ENCODE results near the gene CAPG. TPM values are rescaled to one million over a fixed set of nuclear protein-coding genes. Genes with fewer than 3 reads are reported as not detected.

Gene CAPG
- total RNA-seq, 1 donor from 2014 or later, result 3.5 TPM

- H3K27me3 ChIP-seq (ENCODE audit: low read depth), result peaks cover 7% of the 10 kb centered on the region
- no peak for DNase-seq
- H3K4me3 ChIP-seq, result no peak overlapping the region
- no peaks in the 10 kb centered on the region for H3K36me3 ChIP-seq
- peaks cover 21% of the 10 kb centered on the region for H3K9me3 ChIP-seq (replicated peaks)
- intact Hi-C loops (cut with micrococcal nuclease), result no loop called here
- no peak for TF ChIP-seq CTCF (IDR thresholded peaks at IDR 0.05; ENCODE audit: borderline replicate concordance)
- peak overlapping the region; percentile 23 for H3K27ac ChIP-seq (replicated peaks)
- H3K4me1 ChIP-seq, result peaks cover 7% of the 10 kb centered on the region
Measured at GRCh38 chr2:85405201-85406059, 4.7 kb downstream of the CAPG start.

- no peak overlapping the region for H3K27ac ChIP-seq (replicated peaks)
- intact Hi-C loops (cut with micrococcal nuclease), result no loop called here
- H3K4me1 ChIP-seq, result no peaks in the 10 kb centered on the region
- peaks cover 21% of the 10 kb centered on the region for H3K9me3 ChIP-seq (replicated peaks)
- DNase-seq, result no peak
- H3K4me3 ChIP-seq, result no peak overlapping the region
- no peaks in the 10 kb centered on the region for H3K36me3 ChIP-seq
- no peak for TF ChIP-seq CTCF (IDR thresholded peaks at IDR 0.05; ENCODE audit: borderline replicate concordance)
- H3K27me3 ChIP-seq (ENCODE audit: low read depth), result no peaks in the 10 kb centered on the region
Measured at GRCh38 chr2:85401844-85402243, 8.3 kb downstream of the CAPG start.

- H3K4me3 ChIP-seq, result no peak overlapping the region
- H3K27ac ChIP-seq (replicated peaks), result no peak overlapping the region
- no peaks in the 10 kb centered on the region for H3K27me3 ChIP-seq (ENCODE audit: low read depth)
- no peaks in the 10 kb centered on the region for H3K36me3 ChIP-seq
- intact Hi-C loops (cut with micrococcal nuclease), result no loop called here
- no peaks in the 10 kb centered on the region for H3K4me1 ChIP-seq
- DNase-seq, result no peak
- peaks cover 21% of the 10 kb centered on the region for H3K9me3 ChIP-seq (replicated peaks)
- TF ChIP-seq CTCF (IDR thresholded peaks at IDR 0.05; ENCODE audit: borderline replicate concordance), result no peak
Measured at GRCh38 chr2:85401464-85401805, 8.7 kb downstream of the CAPG start.

GRCh38 chr2:85400541-85401463 lies 9.4 kb downstream of the CAPG start:
- intact Hi-C loops (cut with micrococcal nuclease), result no loop called here
- TF ChIP-seq CTCF (IDR thresholded peaks at IDR 0.05; ENCODE audit: borderline replicate concordance), result no peak
- Histone ChIP-seq H3K4me3 (no peak overlapping the region), H3K27me3 (ENCODE audit: low read depth) (no peaks in the 10 kb centered on the region), H3K36me3 (no peaks in the 10 kb centered on the region), H3K9me3 (replicated peaks) (peaks cover 21% of the 10 kb centered on the region), H3K4me1 (no peaks in the 10 kb centered on the region), H3K27ac (replicated peaks) (no peak overlapping the region)
- no peak for DNase-seq

GRCh38 chr2:85400023-85400422 lies 10.1 kb downstream of the CAPG start:
- intact Hi-C loops (cut with micrococcal nuclease), result no loop called here
- H3K27me3 ChIP-seq (ENCODE audit: low read depth), result no peaks in the 10 kb centered on the region
- H3K4me3 ChIP-seq, result no peak overlapping the region
- peaks cover 19% of the 10 kb centered on the region for H3K9me3 ChIP-seq (replicated peaks)
- H3K27ac ChIP-seq (replicated peaks), result no peak overlapping the region
- DNase-seq, result no peak
- H3K36me3 ChIP-seq, result no peaks in the 10 kb centered on the region
- TF ChIP-seq CTCF (IDR thresholded peaks at IDR 0.05; ENCODE audit: borderline replicate concordance), result no peak
- no peaks in the 10 kb centered on the region for H3K4me1 ChIP-seq

Measured in left ventricle myocardium inferior (tissue), 1 donor.